ENCODE results near the gene OOSP4A.

Gene OOSP4A

GRCh38 chr11:59963733-59964132 is at the start of gene OOSP4A:
OOSP4A (plus strand) TSS chr11:59964033; CDS start chr11:59964033, 0 bp downstream.
- no peak for DNase-seq (ENCODE audit: low read depth, low spot score)

GRCh38 chr11:59918480-59918879 is 45.4 kb upstream of the OOSP4A start:
- no peak for DNase-seq (ENCODE audit: low read depth, low spot score)

DNA sequence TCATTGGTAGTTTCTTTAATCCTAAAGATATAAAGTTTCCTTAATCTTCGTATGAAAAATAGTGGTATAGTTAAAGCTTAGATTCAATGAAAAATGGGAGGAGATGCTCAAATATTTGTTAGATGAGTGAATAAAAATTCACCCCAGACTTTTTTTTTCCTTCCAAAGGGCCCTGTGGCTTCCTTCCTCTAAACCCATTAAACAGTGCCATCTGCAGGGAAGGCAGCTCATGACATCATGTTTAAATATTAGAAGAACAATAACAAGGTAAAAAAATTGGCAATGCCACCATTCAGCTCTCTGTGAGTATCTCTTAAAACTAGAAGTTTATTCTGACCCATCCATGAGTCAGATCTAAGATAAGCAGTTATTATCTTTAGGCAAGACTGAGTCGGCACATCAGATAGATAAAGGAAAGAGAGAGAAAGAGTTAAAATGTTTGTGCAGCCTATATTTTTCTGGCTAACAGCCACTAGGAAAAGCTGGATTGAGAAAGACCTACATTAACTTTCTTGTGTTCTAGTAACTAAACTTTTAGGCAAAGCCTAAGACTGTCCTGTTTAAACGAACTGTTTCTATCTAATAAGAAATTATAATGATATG is 44.7 kb upstream of the OOSP4A start:
- DNase-seq (ENCODE audit: low read depth, low spot score) = no peak

DNA sequence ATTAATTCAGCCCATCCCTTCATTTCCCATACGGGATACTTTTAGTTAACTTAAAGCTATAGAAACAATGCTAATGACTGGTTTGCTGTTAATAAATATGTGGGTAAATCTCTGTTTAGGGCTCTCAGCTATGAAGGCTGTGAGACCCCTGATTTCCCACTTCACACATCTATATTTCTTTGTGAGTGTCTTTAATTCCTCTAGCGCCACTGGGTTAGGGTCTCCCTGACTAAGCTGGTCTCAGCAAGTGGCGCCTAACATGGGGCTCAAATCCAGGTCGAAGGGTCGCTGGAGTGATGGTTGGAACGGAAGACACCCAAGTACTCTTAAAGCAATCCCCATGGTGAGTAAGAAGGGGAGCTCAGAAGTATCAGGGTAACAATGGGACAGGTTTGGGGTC is 40.0 kb upstream of the OOSP4A start:
- DNase-seq (ENCODE audit: low read depth, low spot score) = no peak

DNA sequence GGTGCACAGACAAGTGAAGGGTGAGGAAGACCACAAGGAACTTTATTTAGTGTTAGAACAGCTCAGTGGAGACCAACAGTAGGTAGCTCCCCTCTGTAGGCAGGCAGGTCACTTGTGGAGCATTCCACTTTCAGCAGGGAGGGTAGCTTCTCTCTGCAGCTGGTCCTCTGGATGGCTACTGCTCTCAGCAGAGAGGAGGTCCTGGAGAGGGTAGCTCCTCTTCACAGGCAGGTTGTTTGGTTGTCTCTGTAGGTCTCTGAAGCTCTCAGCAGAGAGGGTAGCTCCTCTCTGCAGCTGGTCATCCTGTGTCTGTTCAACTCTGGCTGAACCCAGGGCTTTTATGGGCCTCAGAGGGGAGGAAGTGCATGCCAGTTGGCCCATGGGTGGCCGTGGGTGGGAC is 32.1 kb upstream of the OOSP4A start:
- no peak for DNase-seq (ENCODE audit: low read depth, low spot score)

- no peak for DNase-seq (ENCODE audit: low read depth, low spot score)
These were observed 25.7 kb upstream of the OOSP4A start, which contains the start of gene OOSP1 for GRCh38 chr11:59938132-59938531. OOSP1 (plus strand) TSS chr11:59938432; CDS start chr11:59938455, 23 bp downstream.

DNA sequence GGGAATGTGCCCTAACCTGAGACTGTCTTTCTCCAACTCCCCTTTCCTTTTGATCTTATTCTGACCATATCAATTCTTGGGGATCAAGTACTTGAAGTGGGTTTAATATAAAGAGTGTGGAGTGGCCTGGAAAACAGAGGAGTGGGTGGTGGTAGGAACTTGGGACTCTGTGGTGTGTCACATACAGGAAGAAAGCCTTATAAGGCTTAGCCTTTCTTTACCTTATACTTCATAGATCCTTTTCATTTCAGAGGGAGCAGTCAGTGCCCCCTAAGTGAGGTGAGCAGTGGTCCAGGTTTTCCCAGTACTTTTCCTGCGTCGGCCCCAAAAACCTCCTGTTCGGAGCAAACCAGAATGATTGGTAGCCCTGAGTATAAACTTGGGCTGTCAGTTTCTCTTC is 25.1 kb upstream of the OOSP4A start:
- no peak for DNase-seq (ENCODE audit: low read depth, low spot score)

DNA sequence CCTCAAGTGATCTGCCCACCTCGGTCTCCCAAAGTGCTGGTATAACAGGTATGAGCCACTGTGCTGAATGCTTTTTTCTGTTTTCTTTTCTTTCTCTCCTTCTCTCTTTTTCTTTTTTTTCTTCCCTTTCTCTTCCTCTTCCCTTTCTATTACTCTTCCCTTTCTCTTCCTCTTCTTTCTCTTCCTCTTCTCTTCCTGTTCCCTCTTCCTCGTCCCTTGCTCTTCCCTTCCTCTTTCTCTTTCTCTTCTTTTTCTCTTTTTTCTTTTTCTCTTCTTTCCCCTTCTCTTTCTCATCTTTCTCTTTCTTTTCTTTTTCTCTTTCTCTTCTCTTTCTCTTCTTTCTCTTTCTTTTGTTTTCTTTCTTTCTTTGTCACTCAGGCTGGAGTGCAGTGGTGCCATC is 24.4 kb upstream of the OOSP4A start:
- no peak for DNase-seq (ENCODE audit: low read depth, low spot score)

GRCh38 chr11:59941091-59941490 is 22.7 kb upstream of the OOSP4A start:
- DNase-seq (ENCODE audit: low read depth, low spot score) = no peak

DNA sequence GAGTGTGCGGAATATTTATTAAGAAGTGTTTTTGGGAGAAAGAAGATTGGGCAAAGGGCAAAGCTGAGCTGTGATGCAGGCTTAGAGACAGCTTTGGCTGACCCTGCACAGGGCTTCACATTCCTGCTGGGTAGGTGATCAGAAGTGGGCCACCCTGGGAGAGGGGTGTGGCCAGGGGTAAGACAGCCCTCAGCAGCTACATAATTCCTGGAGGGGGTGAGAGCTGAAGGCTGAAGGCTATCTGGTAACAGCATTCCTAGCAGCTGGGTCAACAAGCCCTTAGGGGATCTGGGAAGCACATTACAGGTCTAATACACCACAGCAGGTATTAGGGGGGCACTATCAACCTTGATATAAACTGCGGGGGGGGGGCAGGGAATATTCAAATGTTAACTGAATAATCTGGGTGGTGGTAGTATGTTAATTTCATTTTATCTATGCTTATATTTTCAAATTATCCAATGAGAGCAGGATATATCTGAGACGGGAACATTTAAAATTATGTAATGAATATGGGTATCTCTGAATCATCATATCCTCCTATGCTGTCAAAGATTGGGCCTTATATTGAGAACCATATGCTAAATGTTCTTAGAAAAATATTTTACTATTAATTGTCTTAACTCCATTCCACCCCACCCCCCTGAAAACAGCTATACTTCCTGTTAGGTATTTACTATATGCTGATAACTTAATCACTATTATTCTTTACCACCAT is 19.7 kb upstream of the OOSP4A start:
- DNase-seq (ENCODE audit: low read depth, low spot score) = no peak

- no peak for DNase-seq (ENCODE audit: low read depth, low spot score)
These were observed 19.1 kb upstream of the OOSP4A start for GRCh38 chr11:59944720-59945119.

GRCh38 chr11:59953463-59954218 is 10.2 kb upstream of the OOSP4A start:
- no peak for DNase-seq (ENCODE audit: low read depth, low spot score)

DNA sequence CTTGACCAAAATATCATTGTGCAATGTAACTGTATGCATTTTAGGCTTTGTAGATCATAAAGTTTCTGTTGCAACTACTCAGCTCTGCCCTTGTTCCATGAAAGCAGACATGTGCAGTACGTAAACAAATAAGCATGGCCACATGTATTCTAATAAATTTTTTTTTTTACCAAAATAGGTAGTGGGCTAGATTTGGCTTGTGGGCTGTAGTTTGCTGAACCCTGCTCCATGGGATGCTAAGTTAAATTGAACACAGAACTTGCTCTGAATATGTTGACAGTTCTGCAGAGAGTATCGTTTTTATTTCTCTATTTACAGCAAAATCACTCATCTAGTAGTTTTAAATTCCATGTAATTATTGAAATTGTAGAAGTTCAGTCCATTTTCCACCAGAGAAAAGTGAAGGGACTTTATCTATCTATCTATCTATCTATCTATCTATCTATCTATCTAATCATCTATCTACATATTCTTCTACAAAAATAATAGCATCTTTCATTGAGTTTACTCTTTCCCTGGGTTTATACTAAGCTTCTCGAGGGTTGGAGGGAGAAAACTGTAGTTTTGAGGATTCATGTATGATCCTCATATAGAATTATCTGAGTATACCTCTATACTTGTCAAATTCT is 9.5 kb upstream of the OOSP4A start:
- no peak for DNase-seq (ENCODE audit: low read depth, low spot score)

GRCh38 chr11:59957094-59957493 is 6.7 kb upstream of the OOSP4A start:
- DNase-seq (ENCODE audit: low read depth, low spot score) = no peak

DNA sequence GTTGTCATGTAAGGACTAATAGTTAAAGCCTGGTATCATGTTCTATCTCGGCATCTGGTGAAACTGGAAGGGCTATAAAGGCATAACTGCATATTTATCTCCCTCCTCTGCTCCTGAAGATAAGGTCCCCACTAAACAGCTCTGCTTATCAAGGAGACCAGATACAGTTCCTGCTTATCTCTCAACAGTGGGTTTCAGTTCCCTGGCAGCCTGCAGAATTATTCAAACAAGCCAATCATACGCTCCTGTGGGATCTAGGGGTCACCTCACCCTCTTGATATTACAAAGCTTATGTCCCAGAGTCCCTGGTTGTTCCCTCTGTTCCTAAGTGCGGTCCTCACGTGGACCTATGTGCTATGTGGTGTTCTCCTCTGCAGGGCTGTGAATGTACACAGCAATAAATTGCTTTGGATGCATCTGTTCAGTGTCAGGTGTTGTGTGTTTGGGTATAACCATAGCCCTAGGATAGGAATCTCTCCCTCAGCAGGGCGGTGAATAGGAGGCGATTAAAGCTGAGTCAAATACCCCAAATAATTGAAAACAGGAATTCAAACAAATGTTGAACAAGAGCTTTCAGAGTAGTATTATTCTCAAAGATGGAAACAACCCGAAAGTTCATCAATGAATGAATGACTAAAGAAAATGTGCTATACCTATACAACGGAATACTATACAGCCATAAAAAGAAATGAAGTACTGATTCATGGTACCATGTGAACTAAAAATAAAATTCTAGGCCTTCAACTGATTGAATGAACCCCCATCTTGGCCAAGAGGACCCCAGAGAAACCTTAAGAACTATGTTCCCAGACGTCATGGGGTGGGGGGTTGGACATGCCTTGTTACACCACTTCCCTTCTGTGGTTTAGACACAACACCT is 3.1 kb upstream of the OOSP4A start:
- DNase-seq (ENCODE audit: low read depth, low spot score) = no peak

GRCh38 chr11:59962107-59962482 is 1.7 kb upstream of the OOSP4A start:
- no peak for DNase-seq (ENCODE audit: low read depth, low spot score)

- DNase-seq (ENCODE audit: low read depth, low spot score) = no peak
These were observed 1.6 kb downstream of the OOSP4A start for GRCh38 chr11:59965424-59965823.

DNA sequence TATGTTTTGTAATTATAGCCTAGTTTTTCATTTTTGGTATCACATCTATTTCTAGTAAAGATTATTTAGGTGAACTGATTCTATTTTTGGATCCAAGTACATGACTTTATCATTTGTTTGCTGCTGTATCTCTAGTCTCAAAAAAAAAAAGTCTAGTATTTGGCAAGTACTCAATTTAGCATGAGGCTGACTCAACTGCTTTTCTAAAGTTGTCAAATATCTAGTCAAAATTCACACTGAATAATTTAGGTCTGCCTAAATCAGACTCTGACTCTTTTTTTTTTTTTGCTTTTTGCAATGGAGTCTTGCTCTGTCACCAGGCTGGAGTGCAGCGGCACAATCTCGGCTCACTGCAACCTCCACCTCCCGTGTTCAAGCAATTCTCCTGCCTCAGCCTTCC is 2.4 kb downstream of the OOSP4A start:
- no peak for DNase-seq (ENCODE audit: low read depth, low spot score)

- DNase-seq (ENCODE audit: low read depth, low spot score) = no peak
These were observed 4.0 kb downstream of the OOSP4A start for GRCh38 chr11:59967677-59968394.

GRCh38 chr11:59968395-59968783 is 4.6 kb downstream of the OOSP4A start:
- no peak for DNase-seq (ENCODE audit: low read depth, low spot score)

DNA sequence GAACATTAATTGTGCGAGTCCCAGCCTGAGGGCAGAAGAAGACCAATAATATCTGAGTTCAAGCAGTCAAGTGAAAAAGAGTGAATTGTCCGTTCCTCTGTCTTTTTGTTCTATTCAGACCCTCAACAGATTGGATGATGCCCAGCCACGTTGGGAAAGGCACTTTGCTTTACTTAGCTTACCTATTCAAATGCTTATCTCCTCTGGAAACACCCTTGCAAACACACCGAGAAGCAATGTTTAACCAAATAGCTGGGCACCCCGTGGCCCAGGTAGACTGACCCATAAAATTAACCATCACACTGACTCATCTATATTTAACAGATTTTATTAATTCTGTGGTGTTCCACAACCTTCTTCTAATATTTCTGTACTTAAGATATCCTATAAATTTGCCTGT is 9.3 kb downstream of the OOSP4A start:
- no peak for DNase-seq (ENCODE audit: low read depth, low spot score)
